Liver (tissue), 9 donors: ENCODE data around the gene TERT. TPM values are rescaled to one million over a fixed set of nuclear protein-coding genes. Genes with fewer than 3 reads are reported as not detected.

Experiments
- DNase-seq: peaks from one replicate; pipeline ENCODE4 v3.0.0-alpha.2; 2017; ENCODE audit warnings: low spot score
- H3K27ac ChIP-seq, 2 donors: one replicate each; pipeline ENCODE4 v1.7.0; 2013; ENCODE audit warnings: inconsistent platforms in 2 of 2, low read length in 2 of 2, control low read depth in 1 of 2, low read depth in 1 of 2, mild to moderate bottlenecking in 1 of 2
- H3K27me3 ChIP-seq, 4 donors: one replicate each; pipeline versions ENCODE4 v1.6.1 to v1.7.0; 2013; ENCODE audit warnings: low read length in 3 of 4, inconsistent platforms in 1 of 4, mild to moderate bottlenecking in 1 of 4, moderate library complexity in 1 of 4; ENCODE audit not compliant: control insufficient read depth in 4 of 4, insufficient read depth in 4 of 4
- H3K36me3 ChIP-seq, 4 donors: one replicate each; pipeline versions ENCODE4 v1.6.1 to v1.7.0; 2013; ENCODE audit warnings: low read length in 3 of 4, mild to moderate bottlenecking in 3 of 4, low read depth in 1 of 4, moderate library complexity in 1 of 4; ENCODE audit not compliant: control insufficient read depth in 4 of 4, insufficient read depth in 3 of 4
- H3K4me1 ChIP-seq, 4 donors: one replicate each; pipeline versions ENCODE4 v1.6.1 to v1.7.0; 2013; ENCODE audit warnings: low read length in 3 of 4, mild to moderate bottlenecking in 3 of 4, moderate library complexity in 1 of 4; ENCODE audit not compliant: control insufficient read depth in 4 of 4, insufficient read depth in 4 of 4
- H3K4me3 ChIP-seq, 3 donors: one replicate each; pipeline versions ENCODE4 v1.6.1 to v1.7.0; 2013; ENCODE audit warnings: low read length in 3 of 3, control low read depth in 1 of 3, low read depth in 1 of 3, mild to moderate bottlenecking in 1 of 3
- H3K9ac ChIP-seq, 2 donors: one replicate each; pipeline ENCODE4 v1.7.0; 2013; ENCODE audit warnings: low read length in 2 of 2, mild to moderate bottlenecking in 2 of 2, moderate library complexity in 2 of 2, control low read depth in 1 of 2, low read depth in 1 of 2
- H3K9me3 ChIP-seq, 4 donors: one replicate each; pipeline versions ENCODE4 v1.6.1 to v1.7.0; 2013; ENCODE audit warnings: low read length in 3 of 4; ENCODE audit not compliant: control insufficient read depth in 4 of 4
- ATF3 ChIP-seq: IDR thresholded peaks from 2 replicates; pipeline ENCODE4 v1.6.1; 2016; ENCODE audit warnings: antibody characterized with exemption
- CTCF ChIP-seq: fragments of 150-350 bp; IDR thresholded peaks from 2 replicates; pipeline ENCODE4 v1.5.1; 2017; ENCODE audit warnings: improper control_type of control experiment, low read depth, low read length; ENCODE audit not compliant: missing input control
- EGR1 ChIP-seq, 2 donors: IDR thresholded peaks; 2 replicates each; pipeline ENCODE4 v1.6.1; 2016 to 2018; ENCODE audit warnings: antibody characterized with exemption in 2 of 2, low read depth in 2 of 2
- FOXA1 ChIP-seq: IDR thresholded peaks from 2 replicates; pipeline ENCODE4 v1.6.1; 2016; ENCODE audit warnings: antibody characterized with exemption
- FOXA2 ChIP-seq: IDR thresholded peaks from 2 replicates; pipeline ENCODE4 v1.6.1; 2016; ENCODE audit warnings: antibody characterized with exemption
- GABPA ChIP-seq, 2 donors: IDR thresholded peaks in 1 of 2; conservative IDR thresholded peaks in 1 of 2; 2 replicates each; pipeline ENCODE4 v1.6.1; 2016; ENCODE audit warnings: antibody characterized with exemption in 2 of 2, mild to moderate bottlenecking in 1 of 2, moderate library complexity in 1 of 2
- HNF4G ChIP-seq: IDR thresholded peaks from 2 replicates; pipeline ENCODE4 v1.6.1; 2016; ENCODE audit warnings: antibody characterized with exemption
- JUND ChIP-seq, 2 donors: IDR thresholded peaks; 2 replicates each; pipeline ENCODE4 v1.6.1; 2016; ENCODE audit warnings: antibody characterized with exemption in 2 of 2
- MAX ChIP-seq: IDR thresholded peaks from 2 replicates; pipeline ENCODE4 v1.6.1; 2016; ENCODE audit warnings: antibody characterized with exemption
- NR2F2 ChIP-seq: IDR thresholded peaks from 2 replicates; pipeline ENCODE4 v1.6.1; 2016; ENCODE audit warnings: antibody characterized with exemption
- RAD21 ChIP-seq, 2 donors: IDR thresholded peaks; 2 replicates each; pipeline ENCODE4 v1.6.1; 2016; ENCODE audit warnings: antibody characterized with exemption in 2 of 2, mild to moderate bottlenecking in 2 of 2
- REST ChIP-seq: IDR thresholded peaks from 2 replicates; pipeline ENCODE4 v1.6.1; 2016; ENCODE audit warnings: antibody characterized with exemption, mild to moderate bottlenecking
- SP1 ChIP-seq: IDR thresholded peaks from 2 replicates; pipeline ENCODE4 v1.6.1; 2018; ENCODE audit warnings: antibody characterized with exemption, mild to moderate bottlenecking
- TAF1 ChIP-seq: conservative IDR thresholded peaks from 2 replicates; pipeline ENCODE4 v1.6.1; 2016; ENCODE audit warnings: antibody characterized with exemption, mild to moderate bottlenecking
- YY1 ChIP-seq: IDR thresholded peaks from 2 replicates; pipeline ENCODE4 v1.6.1; 2016; ENCODE audit warnings: antibody characterized with exemption, mild to moderate bottlenecking
- WGBS: extraction: QIAGEN DNeasy Blood & Tissue Kit; methylation state at CpG from one replicate; pipeline ENCODE4 v1.1.7; 2013; 5-methylcytosine and 5-hydroxymethylcytosine counted together
- polyA plus RNA-seq, 2 donors: library from polyadenylated mRNA; stranded (reverse) in 1 of 2; unstranded in 1 of 2; fragments of 200-250 nt in 1 of 2; fragments of >200 nt in 1 of 2; fragmentation: Nextera tagmentation in 1 of 2; extraction: Ambion mirVana in 1 of 2; gene quantifications; one replicate each; pipeline versions ENCODE4 v1.2.1 to v1.2.3, GENCODE V29; 2013 to 2015
- total RNA-seq, 2 donors: library from RNA; depleted of rRNA; stranded (reverse); fragments of >200 nt; gene quantifications; one replicate each; pipeline ENCODE4 v1.2.3, GENCODE V29; 2014
- donor health status: healthy.
- donor health status: healthy.
- donor health status: healthy.
- donor health status: healthy.
- donor health status: healthy.

Gene TERT
- total and polyA plus RNA-seq, 4 donors, result 0.14 TPM; not detected in 3

GRCh38 chr5:1265026-1265425 lies 29.8 kb downstream of the TERT start:
- Histone ChIP-seq H3K4me1 (no peaks in the 10 kb centered on the region), H3K4me3 (no peak overlapping the region), H3K36me3 (no peaks in the 10 kb centered on the region), H3K27me3 (no peaks in the 10 kb centered on the region), H3K27ac (no peak overlapping the region), H3K9ac (no peak overlapping the region), H3K9me3 (peaks cover 0 to 3% (median 0%) of the 10 kb centered on the region in 4 donors)
- 86% methylated on average over 15 of the region's 15 CpGs for WGBS
- no peak for DNase-seq
- TF ChIP-seq MAX (no peak), ATF3 (no peak), RAD21 (IDR thresholded peaks at IDR 0.05) (no peak), FOXA2 (no peak), YY1 (no peak), TAF1 (no peak), HNF4G (no peak), EGR1 (IDR thresholded peaks at IDR 0.05; ENCODE audit: low read depth in 2 of 2) (no peak), FOXA1 (no peak), SP1 (no peak), CTCF (no peak), GABPA (IDR thresholded peaks at IDR 0.05 in 1 of 2, conservative IDR thresholded peaks at IDR 0.05 in 1 of 2) (no peak), NR2F2 (no peak), REST (no peak)

GRCh38 chr5:1264211-1264610 lies 30.7 kb downstream of the TERT start:
- Histone ChIP-seq H3K4me1 (no peaks in the 10 kb centered on the region), H3K27me3 (no peaks in the 10 kb centered on the region), H3K27ac (no peak overlapping the region), H3K4me3 (no peak overlapping the region), H3K9ac (no peak overlapping the region), H3K36me3 (no peaks in the 10 kb centered on the region), H3K9me3 (peaks cover 0 to 3% (median 0%) of the 10 kb centered on the region in 4 donors)
- TF ChIP-seq JUND (IDR thresholded peaks at IDR 0.05) (no peak), NR2F2 (no peak), TAF1 (no peak)
- WGBS, result 94% methylated on average over 18 of the region's 18 CpGs
- no peak for DNase-seq
